NCI-H748 treated with DMSO at 0.1 percent for 48 hours (cell line): ENCODE measurements around the gene PRDM16.

Experiments
- DNase-seq: peaks from one replicate; lab custom pipeline; 2025; lab: John Stamatoyannopoulos, UW

PRDM16 gene

DNA sequence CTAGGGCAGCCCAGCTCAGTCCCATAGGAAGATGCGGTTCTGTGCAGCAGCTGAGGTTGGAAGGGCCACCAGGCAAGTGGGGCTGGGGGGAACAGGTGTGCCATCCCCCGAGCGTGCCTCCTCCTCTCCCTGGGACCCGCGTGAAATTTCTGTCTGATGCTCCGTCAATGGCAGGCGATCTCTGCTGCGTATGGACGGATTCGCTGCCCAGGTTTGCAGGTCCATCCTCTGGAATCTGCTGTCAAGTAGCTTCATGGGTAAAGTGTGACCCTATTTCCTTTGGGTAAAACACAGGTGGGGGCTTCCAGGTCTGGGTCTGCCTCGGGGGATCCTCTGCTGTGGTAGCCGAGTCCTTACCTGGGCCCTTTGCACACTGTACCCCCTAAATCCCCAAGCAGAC lies 270.9 kb downstream of the PRDM16 start:
- DNase-seq: no peak

DNA sequence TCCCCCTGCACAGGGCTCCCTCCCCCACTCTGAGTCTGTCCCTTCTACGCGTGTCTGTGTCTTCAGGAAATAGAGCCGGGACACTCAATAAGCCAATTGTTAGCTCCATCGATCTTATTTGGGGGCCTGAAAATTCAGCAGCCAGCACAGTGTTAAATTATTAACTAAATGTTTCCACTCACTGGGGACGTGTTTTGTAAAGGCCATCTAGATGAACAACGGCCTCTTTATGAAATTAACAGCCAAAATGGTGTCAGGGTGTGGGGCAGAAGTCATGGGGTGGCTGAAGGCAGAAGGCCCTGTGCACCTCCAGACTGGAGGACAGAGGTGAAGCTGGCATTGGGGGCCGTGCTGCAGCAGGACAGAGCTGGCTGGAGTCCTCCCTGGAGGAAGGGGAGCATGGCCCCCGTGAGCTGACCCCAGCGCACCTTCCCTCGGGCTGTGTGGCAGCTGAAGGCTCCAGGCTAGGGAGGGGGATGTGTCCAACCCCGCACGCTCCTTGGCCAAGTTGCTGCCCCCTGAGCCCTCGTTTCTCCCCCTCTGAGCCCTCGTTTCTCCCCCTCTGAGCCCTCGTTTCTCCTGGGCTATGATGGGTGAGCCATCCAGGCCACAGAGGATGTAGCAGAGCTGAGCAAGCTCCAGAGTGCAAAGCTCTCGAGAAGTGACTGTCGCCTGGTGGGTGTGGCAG lies 271.7 kb downstream of the PRDM16 start:
- DNase-seq: no peak

DNA sequence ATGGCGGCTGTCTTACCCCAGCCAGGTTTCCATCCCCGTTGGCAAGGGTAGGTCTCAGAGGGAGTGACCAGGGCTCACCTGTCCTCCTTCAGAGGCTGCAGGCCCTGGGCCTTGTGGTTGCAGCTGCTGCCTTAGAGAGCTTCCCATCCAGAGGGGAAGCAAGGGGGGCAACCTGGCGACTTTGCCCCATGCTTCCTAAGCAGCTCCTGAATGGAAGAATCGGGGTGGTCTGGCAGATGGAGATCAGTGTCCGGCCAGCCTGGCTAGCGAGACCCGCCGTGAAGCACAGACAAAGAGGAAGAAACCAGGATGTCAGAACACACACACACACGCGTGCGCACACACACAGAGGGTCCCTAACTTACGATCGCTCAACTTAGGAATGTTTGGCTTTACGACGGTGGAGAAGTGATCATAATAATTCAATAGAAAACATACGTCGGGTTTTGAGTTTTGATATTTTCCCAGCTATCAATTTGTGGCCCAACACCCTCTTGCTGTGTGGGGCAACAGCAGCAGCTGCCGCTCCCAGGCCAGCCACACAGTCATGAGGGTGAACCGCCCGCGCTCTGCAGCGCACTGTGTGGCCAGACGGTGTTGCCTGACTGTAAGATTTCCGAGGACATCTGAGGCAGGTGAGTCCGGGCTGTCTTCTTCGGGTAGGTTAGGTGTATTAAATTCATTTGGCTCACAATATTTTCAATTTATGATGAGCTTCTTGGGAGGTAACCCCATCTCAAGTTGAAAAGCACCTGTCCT lies 272.4 kb downstream of the PRDM16 start:
- no peak for DNase-seq

DNA sequence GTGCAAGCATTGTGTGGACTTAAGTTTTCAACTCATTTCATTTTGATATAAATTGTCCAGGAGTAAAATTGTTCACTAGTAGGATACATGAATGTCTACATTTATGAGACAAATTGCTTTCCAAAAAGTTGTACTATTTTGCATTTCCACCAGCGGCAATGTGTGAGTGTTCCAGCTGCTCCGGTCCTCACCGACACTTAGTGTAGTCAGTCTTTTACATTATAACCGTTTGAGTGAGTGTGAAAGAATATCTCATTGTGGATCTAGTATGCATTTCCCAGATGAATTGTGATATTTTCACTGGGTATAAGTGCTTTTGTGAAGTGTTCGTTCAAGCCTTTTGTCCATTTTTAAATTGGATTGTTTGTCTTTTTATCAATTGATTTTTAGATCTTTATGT lies 274.0 kb downstream of the PRDM16 start:
- DNase-seq: no peak

DNA sequence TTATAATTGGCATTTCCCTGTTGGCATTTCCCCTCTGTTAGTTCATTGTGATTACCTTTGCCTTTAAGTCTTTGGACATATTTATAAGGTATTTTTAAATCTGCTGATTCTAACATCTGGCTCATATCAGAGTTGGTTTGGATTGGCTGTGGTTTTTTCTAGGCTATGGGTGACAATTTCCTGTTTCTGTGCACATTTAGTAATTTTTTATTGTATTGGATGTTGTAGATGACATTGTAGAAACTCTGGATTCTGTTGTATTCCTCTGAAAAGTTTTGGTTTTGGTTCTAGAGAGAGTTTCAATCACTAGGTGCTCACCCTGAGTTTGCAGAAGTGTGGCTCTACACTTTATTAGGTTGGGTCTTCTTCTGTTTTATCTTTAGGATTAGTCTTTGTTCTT lies 275.4 kb downstream of the PRDM16 start:
- no peak for DNase-seq

DNA sequence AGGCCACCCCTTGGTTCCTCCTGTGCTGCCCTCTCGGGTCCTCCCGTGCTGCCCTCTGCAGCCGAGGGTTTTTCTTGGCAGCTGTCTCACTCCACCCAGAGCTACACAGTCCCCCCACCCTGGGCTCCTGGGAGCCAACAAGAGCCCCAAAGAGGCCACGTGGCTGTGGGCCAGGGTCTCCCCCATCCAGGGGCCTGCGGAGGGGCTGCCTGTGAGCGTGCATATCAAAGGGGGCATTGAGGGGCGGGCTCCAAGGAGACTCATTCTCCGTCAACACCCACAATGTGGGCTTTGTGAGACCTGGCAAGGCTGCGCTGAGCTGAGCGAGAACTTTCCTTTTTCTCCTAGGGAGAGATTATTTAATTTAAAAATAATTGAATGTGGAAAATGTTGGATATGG lies 276.8 kb downstream of the PRDM16 start:
- DNase-seq: no peak

DNA sequence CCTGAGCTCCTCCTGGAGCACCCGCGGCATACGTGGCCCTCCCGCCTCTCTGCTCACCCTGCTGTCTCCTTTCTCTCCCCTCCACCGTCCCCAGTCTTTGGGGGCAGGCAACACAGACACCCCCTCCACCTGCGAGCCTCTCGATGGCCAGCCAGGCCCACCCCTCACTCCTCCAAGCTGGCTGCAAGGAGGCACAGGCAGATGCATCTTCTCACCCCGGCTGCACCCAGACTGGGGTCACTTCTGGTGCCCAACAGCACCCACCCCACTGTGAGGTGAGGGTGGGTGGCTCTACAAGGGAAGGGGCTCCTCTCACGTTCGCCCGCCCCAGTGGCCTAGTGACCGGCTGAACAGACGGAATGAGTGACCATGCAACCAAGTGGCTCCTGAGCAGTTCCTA lies 277.5 kb downstream of the PRDM16 start:
- DNase-seq: no peak

DNA sequence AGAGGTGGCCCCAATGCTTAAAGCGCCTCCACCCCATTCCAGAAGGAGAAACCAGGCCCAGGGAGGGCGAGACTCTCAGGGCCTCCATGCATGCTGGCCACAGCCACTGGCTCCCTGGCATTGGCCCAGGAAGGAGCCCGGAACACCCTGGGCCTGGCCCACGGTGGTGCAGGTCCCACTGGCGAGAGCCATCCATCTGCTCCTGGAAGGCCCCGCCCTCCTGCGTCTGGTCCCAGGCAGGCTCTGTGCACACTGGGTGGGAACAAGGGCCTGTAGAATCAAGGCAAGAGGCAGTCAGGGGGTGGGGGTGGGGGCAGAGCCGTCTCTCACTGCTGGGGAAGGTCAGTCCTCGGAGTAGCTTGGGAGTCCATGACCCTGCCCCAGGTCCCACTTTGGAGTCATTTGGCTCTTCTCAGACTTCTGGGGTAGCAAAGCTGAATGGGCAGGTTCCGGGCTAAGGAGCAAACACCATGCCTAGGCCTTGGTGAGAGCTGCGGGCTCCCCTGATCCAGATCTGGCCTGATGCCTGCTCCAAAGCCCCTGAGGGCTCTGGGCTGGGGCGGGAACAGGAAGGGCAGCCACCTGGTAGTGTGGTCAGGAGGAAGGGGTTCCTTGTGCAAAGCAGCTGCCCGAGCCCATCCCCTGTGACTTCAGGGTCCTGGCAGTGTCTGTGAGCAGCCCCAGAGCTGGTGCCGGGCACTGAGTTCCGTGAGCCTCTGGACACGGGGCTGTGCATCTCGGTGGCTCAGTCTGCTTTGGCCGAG lies 278.4 kb downstream of the PRDM16 start:
- DNase-seq: no peak

DNA sequence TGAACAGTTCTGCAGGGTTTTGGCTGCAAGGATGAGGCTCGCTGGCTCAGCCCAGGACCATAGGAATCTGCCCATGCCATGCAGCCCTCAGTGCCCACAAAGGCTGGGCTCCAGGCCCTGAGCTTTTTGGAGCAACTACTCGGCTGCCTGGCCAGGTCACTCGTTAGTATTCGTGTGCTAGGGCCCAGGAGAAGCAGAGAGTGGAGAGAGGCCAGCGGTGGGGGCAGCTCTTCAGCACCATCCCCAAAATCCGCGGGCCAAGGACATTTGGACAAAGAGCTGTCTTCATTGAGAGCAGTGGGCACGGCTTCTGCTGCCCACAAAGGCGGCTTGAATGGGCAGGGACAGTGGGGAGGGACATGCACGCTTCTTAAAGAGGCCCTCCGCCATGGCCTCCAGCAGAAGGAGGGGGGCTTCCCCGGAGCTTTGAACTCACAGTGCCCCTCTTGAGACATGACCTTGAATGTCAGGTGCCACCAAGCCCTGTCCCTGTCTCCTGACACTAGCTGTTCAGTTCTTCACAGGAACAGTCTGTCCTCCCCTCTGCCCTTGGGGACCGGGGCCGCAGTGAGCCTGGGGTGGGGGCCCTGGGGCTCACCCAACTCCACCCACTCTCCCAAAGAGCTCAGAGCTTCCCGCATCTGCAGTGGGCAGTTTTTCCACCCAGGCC lies 279.3 kb downstream of the PRDM16 start:
- DNase-seq: no peak

DNA sequence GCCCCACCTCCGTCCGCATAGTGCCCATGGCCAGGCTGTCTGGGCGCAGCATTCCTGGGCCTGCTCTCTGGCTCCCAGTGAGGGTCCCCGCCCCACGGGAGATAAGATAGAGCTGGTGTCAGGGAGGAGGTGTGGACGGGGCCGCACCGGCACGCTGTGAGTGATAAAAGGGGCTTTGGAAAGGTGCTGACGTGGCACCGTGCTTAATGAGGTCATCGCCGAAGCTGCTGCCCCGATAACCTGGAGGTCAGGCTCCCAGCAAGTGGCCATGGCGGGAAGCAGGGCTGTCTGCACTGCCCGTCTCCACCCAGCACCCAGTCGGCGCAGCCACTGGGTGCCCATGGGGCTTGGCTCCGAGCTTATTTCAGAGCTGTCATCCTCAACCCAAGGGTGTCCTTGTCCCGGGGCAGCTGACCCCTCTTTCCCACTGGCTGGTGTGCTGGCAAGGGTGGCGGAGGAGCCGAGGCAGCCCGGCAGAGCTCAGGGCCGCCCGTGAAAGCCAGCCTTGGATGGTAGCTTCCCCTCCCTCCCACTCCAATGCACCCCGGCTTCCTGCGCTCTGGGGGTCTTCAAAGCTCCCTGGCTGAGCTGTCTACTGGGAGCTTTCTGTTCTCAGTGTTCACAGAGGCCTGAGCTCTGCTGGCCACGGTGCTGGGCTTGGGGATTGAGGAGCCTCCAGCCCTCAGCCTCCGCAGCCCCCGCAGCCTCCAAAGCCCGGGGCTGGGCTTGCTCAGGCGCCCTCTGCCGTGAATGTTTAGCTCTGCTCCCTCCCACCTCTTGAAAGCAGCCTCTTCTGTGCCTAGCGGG lies 280.4 kb downstream of the PRDM16 start:
- no peak for DNase-seq

DNA sequence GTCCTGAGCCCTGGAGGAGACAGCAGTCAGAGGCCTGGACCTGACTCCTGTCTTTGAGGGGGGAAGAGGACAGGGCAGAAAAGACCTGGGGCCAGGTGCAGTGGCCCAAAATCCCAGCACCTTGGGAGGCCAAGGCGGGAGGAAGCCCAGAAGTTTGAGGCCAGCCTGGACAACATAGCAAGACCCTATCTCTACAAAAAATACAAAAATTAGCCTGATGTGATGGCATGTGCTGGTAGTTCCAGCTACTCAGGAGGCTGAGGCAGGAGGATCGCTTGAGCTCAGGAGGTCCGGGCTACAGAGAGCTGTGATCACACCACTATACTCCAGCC lies 280.9 kb downstream of the PRDM16 start:
- DNase-seq: no peak

DNA sequence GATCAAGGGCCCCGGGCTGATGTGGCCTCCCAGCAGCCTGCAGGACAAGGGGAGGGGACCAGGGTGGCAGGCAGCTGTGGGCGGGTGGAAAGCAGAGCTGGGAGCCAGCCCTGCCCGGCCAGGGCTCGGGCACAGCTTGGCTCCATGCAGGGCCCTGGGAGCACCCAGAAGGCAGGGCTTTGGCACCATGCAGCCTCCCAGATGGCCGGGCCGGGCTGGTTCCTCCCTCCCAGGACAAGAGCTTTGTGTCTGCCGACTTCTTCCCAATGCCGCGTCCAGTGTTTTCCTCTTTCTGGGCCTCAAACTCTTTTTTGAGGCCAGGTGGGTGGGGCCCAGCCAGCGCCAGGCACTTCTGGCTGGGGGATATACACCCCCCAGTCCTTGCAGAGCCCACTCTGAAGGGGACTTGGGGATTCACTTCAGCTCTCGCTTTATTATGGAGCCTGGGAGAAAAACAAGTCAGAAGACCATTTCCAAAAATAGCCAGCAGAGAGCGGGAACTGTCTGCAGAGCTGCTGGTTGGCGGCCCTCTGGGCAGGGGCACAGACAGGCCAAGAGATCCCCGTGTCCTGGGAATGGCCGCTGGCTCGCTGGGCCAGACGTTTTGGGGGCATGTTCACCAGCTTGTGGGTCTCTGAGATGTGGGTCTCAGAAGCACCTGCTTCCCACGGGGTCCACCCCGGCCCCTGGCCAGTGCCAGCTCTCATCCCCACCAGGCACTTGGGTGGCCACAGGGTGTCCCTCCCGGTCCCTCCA lies 281.7 kb downstream of the PRDM16 start:
- DNase-seq: no peak

DNA sequence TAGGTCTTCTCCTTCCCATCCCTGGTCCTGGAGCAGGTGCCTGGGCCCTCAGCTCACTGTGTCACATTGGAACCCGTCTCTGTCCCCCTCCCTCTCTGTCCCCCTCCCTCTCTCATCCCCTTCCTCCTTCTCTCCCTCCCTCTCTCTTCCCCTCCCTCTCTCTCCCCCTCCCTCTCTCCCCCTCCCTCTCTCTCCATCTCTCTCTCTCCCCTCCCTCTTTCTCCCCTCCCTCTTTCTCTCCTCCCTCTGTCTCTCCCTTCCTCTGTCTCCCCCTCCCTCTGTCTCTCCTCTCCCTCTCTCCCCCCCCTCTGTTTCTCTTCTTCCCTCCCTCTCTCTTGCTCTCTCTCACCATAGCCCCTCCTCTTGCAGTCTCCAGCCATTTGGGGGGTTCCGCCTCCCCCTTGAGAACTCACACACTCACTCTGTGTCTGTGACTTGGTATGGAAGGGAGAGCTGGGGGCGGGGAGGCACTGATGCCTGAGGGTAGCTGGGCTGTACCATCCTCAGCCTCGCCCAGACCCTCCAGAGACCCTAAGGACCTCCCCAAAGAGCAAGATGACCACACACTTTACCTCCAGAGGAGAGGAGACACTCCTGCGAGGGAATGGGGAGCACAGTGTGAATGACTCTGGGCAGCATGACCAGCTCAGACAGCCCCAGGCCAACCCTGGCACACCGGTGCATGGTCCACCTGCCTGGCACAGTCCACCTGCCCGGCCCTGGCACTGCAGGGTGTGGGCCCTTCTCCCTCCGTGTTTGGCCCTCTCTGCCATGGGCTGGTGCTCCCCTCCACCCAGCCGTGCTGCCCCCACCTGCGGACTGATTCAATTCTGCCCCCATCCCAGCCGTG lies 282.7 kb downstream of the PRDM16 start:
- DNase-seq: no peak

DNA sequence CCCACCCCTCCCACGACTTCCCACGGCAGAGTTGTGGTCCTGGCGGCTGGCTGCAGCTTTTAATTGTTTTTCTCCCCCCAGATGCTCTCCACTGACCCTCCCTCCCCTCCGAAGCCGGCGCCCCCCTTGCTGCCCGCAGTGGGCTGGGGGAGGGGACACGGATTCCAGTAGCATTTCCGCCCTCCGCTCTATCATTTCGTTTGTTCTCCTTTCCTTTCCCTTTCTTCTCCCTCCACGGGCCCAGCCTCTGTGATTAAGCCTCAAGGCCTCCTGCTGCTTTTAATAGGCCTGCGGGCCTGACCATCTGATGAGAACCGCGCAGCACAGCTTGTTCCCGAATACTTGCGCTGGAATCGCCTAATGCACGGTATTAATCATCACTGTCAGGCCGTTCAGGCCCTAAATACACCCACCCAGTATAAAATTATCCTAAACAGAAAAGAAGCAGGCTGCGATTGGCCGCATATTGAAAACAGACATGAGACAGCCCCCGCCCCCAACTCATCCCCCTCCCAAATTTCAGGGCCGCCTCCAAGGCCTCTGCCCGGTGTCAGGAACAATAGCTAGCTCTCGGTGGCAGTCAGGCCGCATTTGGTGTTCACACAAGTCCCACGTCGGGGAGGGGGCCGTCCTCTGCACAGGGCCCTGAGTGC lies 283.4 kb downstream of the PRDM16 start:
- no peak for DNase-seq

DNA sequence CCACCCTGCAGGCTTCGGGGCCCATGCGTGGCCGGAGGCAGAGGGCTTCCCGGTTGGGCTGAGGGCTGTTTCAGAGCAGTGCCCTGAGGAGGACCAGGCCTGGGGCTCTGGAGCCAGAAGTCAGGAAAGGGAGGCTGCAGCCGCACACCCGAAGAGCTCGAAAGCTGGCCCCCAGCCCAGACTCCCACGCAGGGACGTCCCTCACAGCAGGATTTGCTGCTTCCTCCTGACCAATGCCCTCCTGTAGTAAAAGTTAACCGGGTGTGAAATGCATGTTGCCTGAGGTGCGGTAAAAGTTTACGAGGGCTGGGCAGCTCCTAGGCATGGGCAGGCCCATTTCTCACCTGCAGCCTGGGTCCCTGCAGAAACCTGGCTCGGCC lies 283.9 kb downstream of the PRDM16 start:
- no peak for DNase-seq

DNA sequence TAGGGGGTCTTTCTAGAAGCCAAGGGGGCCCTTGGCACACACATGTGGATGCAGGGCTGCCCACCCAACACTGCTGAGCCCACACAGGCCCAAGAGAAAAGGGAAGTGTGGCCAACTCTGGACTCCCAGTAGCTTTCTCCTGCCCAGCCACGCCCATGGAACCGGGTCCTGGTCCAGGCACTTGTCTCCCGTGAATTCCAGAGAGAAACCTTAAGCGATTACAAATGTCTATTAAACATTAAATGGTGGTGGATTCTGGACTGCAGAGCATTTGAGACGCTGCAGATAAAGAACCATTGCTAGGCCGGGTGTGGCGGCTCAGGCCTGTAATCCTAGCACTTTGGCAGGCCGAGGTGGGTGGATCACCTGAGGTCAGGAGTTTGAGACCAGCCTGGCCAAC lies 284.9 kb downstream of the PRDM16 start:
- DNase-seq: no peak

DNA sequence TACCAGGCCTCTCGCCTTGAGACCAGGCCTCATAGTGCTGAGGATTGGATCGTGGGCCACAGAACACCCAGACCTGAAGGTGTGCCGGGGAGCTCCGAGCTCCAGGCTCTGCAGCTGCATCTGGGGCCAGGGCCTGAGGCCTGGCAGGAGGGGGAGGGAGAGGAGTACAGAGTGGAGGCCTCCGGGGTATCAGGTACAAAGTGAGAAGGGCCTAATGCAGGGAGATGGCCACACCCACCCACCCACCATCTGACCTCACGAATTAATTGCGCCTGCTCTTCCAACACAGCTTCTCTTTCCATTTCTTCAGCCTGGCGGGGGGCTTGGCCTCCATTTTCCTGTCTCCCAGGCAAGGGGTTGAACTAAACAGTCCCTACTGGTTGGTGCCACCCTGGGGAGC lies 286.1 kb downstream of the PRDM16 start:
- DNase-seq: no peak

DNA sequence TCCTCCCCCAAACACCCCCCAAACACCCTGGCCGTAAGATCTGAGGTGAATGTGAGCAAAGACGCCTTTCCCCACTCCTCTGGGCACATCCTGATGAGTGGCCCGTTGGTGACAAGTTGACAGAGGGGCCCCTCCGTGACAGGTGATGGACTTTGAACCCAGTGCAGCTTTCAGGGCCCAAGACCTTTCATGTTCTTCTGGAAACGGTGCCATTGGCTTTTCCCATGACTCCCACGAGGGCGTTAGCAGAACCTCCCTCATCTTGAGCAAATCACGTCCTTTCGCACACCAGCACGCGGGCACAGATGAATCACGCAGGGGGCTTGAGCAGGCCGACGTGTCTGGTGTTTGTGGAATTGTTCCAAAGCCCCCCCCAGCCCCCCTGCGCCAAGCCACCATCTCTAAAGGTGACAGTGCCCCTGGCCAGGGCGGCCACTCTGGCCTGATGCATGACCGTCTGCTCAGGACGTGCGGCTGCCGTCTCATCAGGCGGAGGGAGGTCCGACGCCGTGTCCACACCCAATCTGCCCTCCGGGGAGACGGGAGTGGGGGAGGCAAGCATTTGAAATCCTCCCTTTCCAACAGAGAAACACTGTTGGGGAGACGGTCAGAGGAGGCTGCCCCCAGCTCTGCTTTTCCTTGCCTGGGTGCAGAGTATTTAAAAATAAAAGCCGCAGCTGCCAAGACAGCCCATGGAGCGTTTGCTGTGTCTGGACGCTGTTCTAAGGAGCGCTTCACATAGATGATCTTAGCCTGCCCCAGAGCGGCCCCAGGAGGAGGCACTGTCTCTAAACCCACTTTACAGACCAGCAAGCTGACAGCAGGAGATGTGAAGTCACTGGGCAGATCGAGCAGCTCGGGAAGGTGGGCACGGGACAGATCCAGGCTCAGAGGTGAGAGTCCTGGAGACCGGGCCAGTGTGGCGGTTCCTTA lies 287.2 kb downstream of the PRDM16 start:
- DNase-seq: no peak
